Urinary bladder (tissue), 4 donors: ENCODE data around the gene VEGFB. TPM values are rescaled to one million over a fixed set of nuclear protein-coding genes. Genes with fewer than 3 reads are reported as not detected.
"Not testable (repeated sequence)": the region's sequence is repeated elsewhere in the genome, so short reads cannot be mapped to it uniquely, and the experiment has no call there.

Experiments used
- DNase-seq: peaks from one replicate; pipeline ENCODE4 v3.0.0-alpha.2; 2015; ENCODE audit errors: extremely low spot score
- H3K27ac ChIP-seq: one replicate; pipeline ENCODE4 v1.5.1; 2013; ENCODE audit warnings: low read depth, mild to moderate bottlenecking, moderate library complexity
- H3K36me3 ChIP-seq: one replicate; pipeline ENCODE4 v1.6.1; 2013; ENCODE audit warnings: mild to moderate bottlenecking, moderate library complexity; ENCODE audit not compliant: insufficient read depth
- H3K4me1 ChIP-seq: one replicate; pipeline ENCODE4 v1.6.1; 2013; ENCODE audit warnings: mild to moderate bottlenecking, moderate library complexity; ENCODE audit not compliant: insufficient read depth
- H3K4me3 ChIP-seq: one replicate; pipeline ENCODE4 v1.5.1; 2013; ENCODE audit warnings: low read depth, low read length
- WGBS: extraction: QIAGEN DNeasy Blood & Tissue Kit; methylation state at CpG from one replicate; pipeline ENCODE4 v1.1.7; 2013; 5-methylcytosine and 5-hydroxymethylcytosine counted together
- polyA plus RNA-seq: library from polyadenylated mRNA; stranded (reverse); fragments of 200-250 nt; gene quantifications from one replicate; pipeline ENCODE4 v1.2.3, GENCODE V29; 2013
- total RNA-seq: library from RNA; depleted of rRNA; stranded (reverse); fragments of >200 nt; gene quantifications from one replicate; pipeline ENCODE4 v1.2.3, GENCODE V29; 2014
- donor health status: healthy with polysubstance abuse.
- donor health status: healthy.

Gene VEGFB
- total and polyA plus RNA-seq, 2 donors = 18.9 to 123 TPM

GRCh38 chr11:64241491-64242374, 7.3 kb downstream of the VEGFB start:
- DNase-seq = no peak
- no peaks in the 10 kb centered on the region for H3K4me1 ChIP-seq
- peak overlapping the region; percentile 81 for H3K4me3 ChIP-seq
- under 1% methylated on average over 63 of the region's 63 CpGs for WGBS
- peak overlapping the region; percentile 95 for H3K27ac ChIP-seq
- H3K36me3 ChIP-seq = no peaks in the 10 kb centered on the region

- no peaks in the 10 kb centered on the region for H3K36me3 ChIP-seq
- no peak overlapping the region for H3K4me3 ChIP-seq
- no peak overlapping the region for H3K27ac ChIP-seq
- 82% methylated on average over 8 of the region's 8 CpGs for WGBS
- H3K4me1 ChIP-seq = no peaks in the 10 kb centered on the region
- DNase-seq = no peak
These were observed 9.0 kb downstream of the VEGFB start for GRCh38 chr11:64243236-64243854.

- 65% methylated on average over 5 of the region's 5 CpGs for WGBS
- no peaks in the 10 kb centered on the region for H3K4me1 ChIP-seq
- H3K36me3 ChIP-seq = no peaks in the 10 kb centered on the region
- H3K4me3 ChIP-seq = no peak overlapping the region
- no peak for DNase-seq
- H3K27ac ChIP-seq = no peak overlapping the region
These were observed 9.7 kb downstream of the VEGFB start for GRCh38 chr11:64244107-64244506.

- Histone ChIP-seq H3K4me3 (no peak overlapping the region), H3K27ac (peak overlapping the region; percentile 62), H3K36me3 (no peaks in the 10 kb centered on the region), H3K4me1 (no peaks in the 10 kb centered on the region)
- no peak for DNase-seq
- 42% methylated on average over 6 of the region's 6 CpGs for WGBS
These were observed 10.6 kb downstream of the VEGFB start for GRCh38 chr11:64244966-64245365.

GRCh38 chr11:64245401-64245796, 11.0 kb downstream of the VEGFB start:
- H3K4me3 ChIP-seq = peak overlapping the region; percentile 56
- H3K36me3 ChIP-seq = no peaks in the 10 kb centered on the region
- peak overlapping the region; percentile 62 for H3K27ac ChIP-seq
- WGBS = 11% methylated on average over 6 of the region's 6 CpGs
- no peaks in the 10 kb centered on the region for H3K4me1 ChIP-seq
- no peak for DNase-seq

GRCh38 chr11:64245797-64246620, 11.6 kb downstream of the VEGFB start:
- WGBS = under 1% methylated on average over 46 of the region's 46 CpGs
- Histone ChIP-seq H3K27ac (peak overlapping the region; percentile 62), H3K4me1 (no peaks in the 10 kb centered on the region), H3K36me3 (no peaks in the 10 kb centered on the region), H3K4me3 (peak overlapping the region; percentile 56)
- DNase-seq = no peak

GRCh38 chr11:64246621-64246870, 12.2 kb downstream of the VEGFB start:
- H3K27ac ChIP-seq, H3K4me1 ChIP-seq, H3K36me3 ChIP-seq, DNase-seq: not testable (repeated sequence)
- peak overlapping the region; percentile 56 for H3K4me3 ChIP-seq
- WGBS = under 1% methylated on average over 43 of the region's 43 CpGs

- Histone ChIP-seq H3K27ac (peak within 1 kb of the TSS; percentile 83), H3K4me3 (peak within 1 kb of the TSS; percentile 56), H3K36me3 (no peaks in the 10 kb centered on the region), H3K4me1 (no peaks in the 10 kb centered on the region)
- under 1% methylated on average over 74 of the region's 74 CpGs for whole genome bisulfite sequencing
- DNase-seq = no peak
These were observed 12.7 kb downstream of the VEGFB start, which contains the start of gene PPP1R14B for GRCh38 chr11:64246871-64247728. PPP1R14B (minus strand) TSS chr11:64246943; CDS start chr11:64246673, 270 bp downstream.

- DNase-seq = no peak
- no peaks in the 10 kb centered on the region for H3K4me1 ChIP-seq
These were observed 13.5 kb downstream of the VEGFB start for GRCh38 chr11:64247729-64248531.

GRCh38 chr11:64248578-64248977, 14.2 kb downstream of the VEGFB start:
- DNase-seq = no peak
- Histone ChIP-seq H3K36me3 (no peaks in the 10 kb centered on the region), H3K27ac (no peak overlapping the region), H3K4me3 (no peak overlapping the region), H3K4me1 (no peaks in the 10 kb centered on the region)
- WGBS = 79% methylated on average over 7 of the region's 7 CpGs

More at GRCh38 chr11:64247729-64248531, 13.5 kb downstream of the VEGFB start:
- no peaks in the 10 kb centered on the region for H3K36me3 ChIP-seq
- H3K27ac ChIP-seq = no peak overlapping the region
- H3K4me3 ChIP-seq = peak overlapping the region; percentile 56
- 41% methylated on average over 31 of the region's 31 CpGs for WGBS

GRCh38 chr11:64249038-64249437, 14.7 kb downstream of the VEGFB start:
- no peak overlapping the region for H3K4me3 ChIP-seq
- H3K4me1 ChIP-seq = no peaks in the 10 kb centered on the region
- WGBS = 94% methylated on average over 4 of the region's 4 CpGs
- DNase-seq = no peak
- no peak overlapping the region for H3K27ac ChIP-seq
- no peaks in the 10 kb centered on the region for H3K36me3 ChIP-seq

GRCh38 chr11:64249563-64250414, 15.4 kb downstream of the VEGFB start:
- no peaks in the 10 kb centered on the region for H3K4me1 ChIP-seq
- H3K4me3 ChIP-seq = no peak overlapping the region

More at GRCh38 chr11:64249563-64250414, 15.4 kb downstream of the VEGFB start:
- H3K27ac ChIP-seq = no peak overlapping the region
- no peaks in the 10 kb centered on the region for H3K36me3 ChIP-seq
- no peak for DNase-seq
- WGBS = 89% methylated on average over 8 of the region's 8 CpGs
